Measurements from ENCODE around the gene IL2RG.

The IL2RG gene

GRCh38 chrX:71102292-71102691 lies 9.1 kb downstream of the IL2RG start:
- H3K4me3 ChIP-seq (ENCODE audit: low read depth, low read length) = no peak overlapping the region
- no peak for TF ChIP-seq CTCF (IDR thresholded peaks at IDR 0.05; ENCODE audit: control insufficient read depth, extremely low read depth, insufficient read depth)
- DNase-seq (ENCODE audit: low read depth) = no peak

DNA sequence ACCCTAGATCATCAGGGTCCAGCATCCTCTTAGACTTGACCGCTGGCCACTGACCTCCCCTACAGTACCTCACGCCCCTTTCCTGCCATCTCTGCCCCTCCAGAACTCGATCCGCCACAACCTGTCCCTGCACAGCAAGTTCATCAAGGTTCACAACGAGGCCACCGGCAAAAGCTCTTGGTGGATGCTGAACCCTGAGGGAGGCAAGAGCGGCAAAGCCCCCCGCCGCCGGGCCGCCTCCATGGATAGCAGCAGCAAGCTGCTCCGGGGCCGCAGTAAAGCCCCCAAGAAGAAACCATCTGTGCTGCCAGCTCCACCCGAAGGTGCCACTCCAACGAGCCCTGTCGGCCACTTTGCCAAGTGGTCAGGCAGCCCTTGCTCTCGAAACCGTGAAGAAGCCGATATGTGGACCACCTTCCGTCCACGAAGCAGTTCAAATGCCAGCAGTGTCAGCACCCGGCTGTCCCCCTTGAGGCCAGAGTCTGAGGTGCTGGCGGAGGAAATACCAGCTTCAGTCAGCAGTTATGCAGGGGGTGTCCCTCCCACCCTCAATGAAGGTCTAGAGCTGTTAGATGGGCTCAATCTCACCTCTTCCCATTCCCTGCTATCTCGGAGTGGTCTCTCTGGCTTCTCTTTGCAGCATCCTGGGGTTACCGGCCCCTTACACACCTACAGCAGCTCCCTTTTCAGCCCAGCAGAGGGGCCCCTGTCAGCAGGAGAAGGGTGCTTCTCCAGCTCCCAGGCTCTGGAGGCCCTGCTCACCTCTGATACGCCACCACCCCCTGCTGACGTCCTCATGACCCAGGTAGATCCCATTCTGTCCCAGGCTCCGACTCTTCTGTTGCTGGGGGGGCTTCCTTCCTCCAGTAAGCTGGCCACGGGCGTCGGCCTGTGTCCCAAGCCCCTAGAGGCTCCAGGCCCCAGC lies 10.5 kb downstream of the IL2RG start:
- TF ChIP-seq CTCF (IDR thresholded peaks at IDR 0.05; ENCODE audit: control insufficient read depth, extremely low read depth, insufficient read depth) = no peak
- no peak overlapping the region for H3K4me3 ChIP-seq (ENCODE audit: low read depth, low read length)
- DNase-seq (ENCODE audit: low read depth) = no peak

GRCh38 chrX:71099736-71100135 lies 11.6 kb downstream of the IL2RG start:
- no peak for TF ChIP-seq CTCF (IDR thresholded peaks at IDR 0.05; ENCODE audit: control insufficient read depth, extremely low read depth, insufficient read depth)
- H3K4me3 ChIP-seq (ENCODE audit: low read depth, low read length) = no peak overlapping the region
- no peak for DNase-seq (ENCODE audit: low read depth)

DNA sequence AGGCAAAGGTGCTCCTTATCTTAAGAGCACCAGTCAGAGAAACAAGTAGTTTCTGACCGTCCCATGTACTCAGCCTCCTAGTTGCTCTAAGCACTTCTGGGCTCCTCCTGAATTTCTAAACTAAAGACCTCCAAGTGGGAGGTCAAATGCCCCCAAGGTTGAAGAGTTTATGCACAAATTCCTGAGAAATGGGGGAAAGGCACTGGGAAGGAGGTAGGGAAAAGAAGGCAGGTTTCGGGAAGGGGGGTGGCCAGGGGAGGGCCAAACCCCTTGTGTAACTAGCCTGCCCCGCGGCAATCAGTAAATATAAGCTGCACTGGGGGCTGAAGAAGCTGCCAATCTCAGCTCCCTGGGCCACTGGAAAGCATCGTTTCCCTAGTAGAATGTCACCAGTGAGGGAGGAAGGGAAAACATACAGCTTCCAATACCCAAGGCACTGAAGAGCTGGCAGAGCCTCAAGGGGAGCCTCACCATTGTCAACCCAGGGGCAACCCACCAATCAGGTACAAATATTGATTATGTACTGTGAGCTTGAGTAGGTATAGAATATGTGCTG lies 12.3 kb downstream of the IL2RG start:
- no peak for DNase-seq (ENCODE audit: low read depth)
- TF ChIP-seq CTCF (IDR thresholded peaks at IDR 0.05; ENCODE audit: control insufficient read depth, extremely low read depth, insufficient read depth) = no peak
- no peak overlapping the region for H3K4me3 ChIP-seq (ENCODE audit: low read depth, low read length)

- no peak overlapping the region for H3K4me3 ChIP-seq (ENCODE audit: low read depth, low read length)
- peak; percentile 28 for TF ChIP-seq CTCF (IDR thresholded peaks at IDR 0.05; ENCODE audit: control insufficient read depth, extremely low read depth, insufficient read depth)
- no peak for DNase-seq (ENCODE audit: low read depth)
These were observed 13.1 kb downstream of the IL2RG start for GRCh38 chrX:71098302-71098701.

- TF ChIP-seq CTCF (IDR thresholded peaks at IDR 0.05; ENCODE audit: control insufficient read depth, extremely low read depth, insufficient read depth) = no peak
- DNase-seq (ENCODE audit: low read depth) = no peak
- peak overlapping the region; percentile 60 for H3K4me3 ChIP-seq (ENCODE audit: low read depth, low read length)
These were observed 14.7 kb downstream of the IL2RG start for GRCh38 chrX:71096760-71097032.
